ENCODE results near the gene PAPPA.

Gene PAPPA

DNA sequence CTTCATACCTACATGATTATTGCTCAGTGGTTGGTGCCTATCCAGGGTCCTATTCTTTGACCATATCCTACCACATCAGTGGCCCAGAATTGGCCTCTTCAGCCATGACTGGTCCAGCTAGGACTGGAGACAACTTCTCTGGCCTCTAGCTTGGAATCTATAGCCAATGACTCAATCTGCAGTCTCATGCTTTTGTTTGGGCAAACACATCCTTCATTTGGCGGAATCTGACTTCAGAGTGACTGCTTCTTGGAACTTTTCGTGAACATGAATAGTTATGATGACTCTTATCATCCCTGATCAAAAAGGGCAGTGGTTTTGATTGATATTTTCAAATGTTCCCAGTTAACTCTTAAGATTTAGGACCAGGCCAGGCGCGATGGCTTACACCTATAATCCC, 134.1 kb downstream of the PAPPA start:
- ChIA-PET CTCF (interaction anchor here (1.0 to 2.7 kb wide), 2 partner anchors 12 to 25 kb away, joined by 3 to 8 read pairs; no protein-coding TSS in a partner anchor), POLR2A (no interaction called here)
- no peak for DNase-seq (ENCODE audit: extremely low spot score)
- TF ChIP-seq, protein P1, sequence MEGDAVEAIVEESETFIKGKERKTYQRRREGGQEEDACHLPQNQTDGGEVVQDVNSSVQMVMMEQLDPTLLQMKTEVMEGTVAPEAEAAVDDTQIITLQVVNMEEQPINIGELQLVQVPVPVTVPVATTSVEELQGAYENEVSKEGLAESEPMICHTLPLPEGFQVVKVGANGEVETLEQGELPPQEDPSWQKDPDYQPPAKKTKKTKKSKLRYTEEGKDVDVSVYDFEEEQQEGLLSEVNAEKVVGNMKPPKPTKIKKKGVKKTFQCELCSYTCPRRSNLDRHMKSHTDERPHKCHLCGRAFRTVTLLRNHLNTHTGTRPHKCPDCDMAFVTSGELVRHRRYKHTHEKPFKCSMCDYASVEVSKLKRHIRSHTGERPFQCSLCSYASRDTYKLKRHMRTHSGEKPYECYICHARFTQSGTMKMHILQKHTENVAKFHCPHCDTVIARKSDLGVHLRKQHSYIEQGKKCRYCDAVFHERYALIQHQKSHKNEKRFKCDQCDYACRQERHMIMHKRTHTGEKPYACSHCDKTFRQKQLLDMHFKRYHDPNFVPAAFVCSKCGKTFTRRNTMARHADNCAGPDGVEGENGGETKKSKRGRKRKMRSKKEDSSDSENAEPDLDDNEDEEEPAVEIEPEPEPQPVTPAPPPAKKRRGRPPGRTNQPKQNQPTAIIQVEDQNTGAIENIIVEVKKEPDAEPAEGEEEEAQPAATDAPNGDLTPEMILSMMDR (IDR thresholded peaks at IDR 0.05; ENCODE audit: control extremely low read depth, extremely low read depth, low read depth, missing control alignments), result no peak

GRCh38 chr9:116288658-116289057, 135.1 kb downstream of the PAPPA start:
- CTCF ChIA-PET, result no interaction called here
- POLR2A ChIA-PET, result no interaction called here
- DNase-seq (ENCODE audit: extremely low spot score), result no peak
- TF ChIP-seq, protein P1 (IDR thresholded peaks at IDR 0.05; ENCODE audit: control extremely low read depth, extremely low read depth, low read depth, missing control alignments), result no peak

DNA sequence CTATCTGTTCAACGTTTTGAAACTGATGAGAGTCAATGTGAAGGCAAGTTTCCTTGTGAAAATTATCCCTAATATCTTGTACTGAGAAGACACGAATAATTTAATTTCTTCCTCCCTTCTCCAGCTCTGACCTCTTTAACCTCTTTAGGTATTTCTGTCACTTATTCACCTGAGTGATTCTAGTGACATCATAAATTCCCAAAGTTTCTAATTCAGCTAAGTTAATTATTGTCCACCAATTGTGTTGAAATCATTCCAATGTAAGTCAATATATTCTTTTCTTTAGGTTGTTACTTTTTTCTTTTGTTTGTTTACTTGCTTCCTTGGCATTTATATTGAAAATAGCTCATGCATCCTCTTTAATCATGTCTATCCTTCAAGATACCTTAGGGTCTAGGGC, 143.8 kb downstream of the PAPPA start:
- TF ChIP-seq, protein P1 (IDR thresholded peaks at IDR 0.05; ENCODE audit: control extremely low read depth, extremely low read depth, low read depth, missing control alignments), result no peak
- ChIA-PET POLR2A (no interaction called here), CTCF (no interaction called here)
- no peak for DNase-seq (ENCODE audit: extremely low spot score)

- TF ChIP-seq, protein P1 (IDR thresholded peaks at IDR 0.05; ENCODE audit: control extremely low read depth, extremely low read depth, low read depth, missing control alignments), result no peak
- DNase-seq (ENCODE audit: extremely low spot score), result no peak
- CTCF ChIA-PET, result interaction anchor here (0.7 to 1.0 kb wide), 2 partner anchors 12 to 19 kb away, joined by 3 read pairs; no protein-coding TSS in a partner anchor
- POLR2A ChIA-PET, result no interaction called here
Observed at GRCh38 chr9:116298249-116298648, 144.7 kb downstream of the PAPPA start.

GRCh38 chr9:116298878-116299391, 145.3 kb downstream of the PAPPA start:
- POLR2A ChIA-PET, result no interaction called here
- TF ChIP-seq, protein P1 (IDR thresholded peaks at IDR 0.05; ENCODE audit: control extremely low read depth, extremely low read depth, low read depth, missing control alignments), result no peak
- no peak for DNase-seq (ENCODE audit: extremely low spot score)
- CTCF ChIA-PET, result interaction anchor here (1.8 kb wide), 1 partner anchor 13 kb away, joined by 8 read pairs; no protein-coding TSS in a partner anchor

DNA sequence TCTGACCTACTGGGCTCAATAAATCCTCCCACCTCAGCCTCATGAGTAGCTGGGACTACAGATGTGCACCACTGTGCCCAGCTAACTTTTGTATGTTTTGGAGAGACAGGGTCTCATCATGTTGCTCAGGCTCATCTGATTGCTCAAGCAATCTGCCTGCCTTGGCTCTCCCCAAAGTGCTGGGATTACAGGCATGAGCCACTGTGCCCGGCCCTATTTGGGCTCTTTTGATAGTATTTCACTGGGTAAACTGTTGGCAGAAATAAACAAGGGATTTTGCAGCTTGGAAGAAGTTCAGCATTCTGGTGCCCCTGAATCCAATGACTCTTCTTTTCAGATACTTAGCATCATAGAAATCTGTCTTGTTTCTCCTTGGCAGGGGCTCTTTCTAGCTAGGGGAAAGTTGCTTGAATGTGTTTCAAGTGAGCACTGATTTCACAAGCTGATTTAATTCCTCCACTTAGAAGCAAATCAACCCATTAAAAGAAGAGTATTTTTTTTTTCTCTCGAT, 146.8 kb downstream of the PAPPA start:
- TF ChIP-seq, protein P1 (IDR thresholded peaks at IDR 0.05; ENCODE audit: control extremely low read depth, extremely low read depth, low read depth, missing control alignments), result no peak
- POLR2A ChIA-PET, result no interaction called here
- no peak for DNase-seq (ENCODE audit: extremely low spot score)
- CTCF ChIA-PET, result interaction anchor here (1.8 kb wide), 1 partner anchor 14 kb away, joined by 8 read pairs; no protein-coding TSS in a partner anchor

Measured in GM10248 (cell line).